GM19452 (cell line): ENCODE results near the gene SURF6.
"Not testable (repeated sequence)": the region's sequence is repeated elsewhere in the genome, so short reads cannot be mapped to it uniquely, and the experiment has no call there.

Source experiments
- ATAC-seq: cut with Tn5 transposase; IDR thresholded peaks from one replicate; pipeline ENCODE4 v1.9.1; 2021; ENCODE audit not compliant: unreplicated experiment

Gene SURF6

DNA sequence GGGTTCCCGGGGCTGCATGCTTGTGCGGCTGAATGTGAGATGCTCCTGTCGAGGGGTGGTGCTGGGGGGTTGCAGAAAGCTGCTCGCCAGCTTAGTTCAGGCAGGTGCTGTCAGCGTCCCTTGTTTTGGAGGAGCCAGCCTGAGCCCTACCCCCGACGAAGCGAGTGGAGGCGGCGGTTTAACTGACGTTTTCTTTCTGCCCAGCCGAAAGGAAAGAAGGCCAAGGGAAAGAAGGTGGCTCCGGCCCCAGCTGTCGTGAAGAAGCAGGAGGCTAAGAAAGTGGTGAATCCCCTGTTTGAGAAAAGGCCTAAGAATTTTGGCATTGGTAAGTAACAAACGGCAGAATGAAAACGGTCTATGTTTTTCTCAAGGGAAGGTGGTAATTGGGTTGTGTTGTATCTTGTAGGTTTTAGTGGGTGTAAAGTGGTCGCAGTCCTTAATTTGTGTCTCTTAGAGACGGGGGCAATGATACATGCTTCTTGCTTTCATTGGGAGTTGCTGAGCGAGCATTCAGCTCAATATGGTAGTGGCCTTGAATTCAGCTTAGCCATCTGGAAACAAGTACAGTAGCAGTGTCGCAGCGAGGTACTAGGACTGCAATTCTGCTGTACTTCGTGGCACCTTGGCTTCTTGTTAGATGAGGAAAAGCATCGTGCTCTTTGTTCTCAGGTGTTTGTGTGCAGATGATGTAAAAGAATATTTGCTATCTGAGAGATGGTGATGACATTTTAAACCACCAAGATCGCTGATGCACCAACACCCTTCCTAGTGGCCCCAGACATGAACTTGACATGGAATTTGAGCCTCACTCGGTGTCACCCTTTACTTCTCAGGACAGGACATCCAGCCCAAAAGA, 13.0 kb upstream of the SURF6 start:
- ATAC-seq = no peak

DNA sequence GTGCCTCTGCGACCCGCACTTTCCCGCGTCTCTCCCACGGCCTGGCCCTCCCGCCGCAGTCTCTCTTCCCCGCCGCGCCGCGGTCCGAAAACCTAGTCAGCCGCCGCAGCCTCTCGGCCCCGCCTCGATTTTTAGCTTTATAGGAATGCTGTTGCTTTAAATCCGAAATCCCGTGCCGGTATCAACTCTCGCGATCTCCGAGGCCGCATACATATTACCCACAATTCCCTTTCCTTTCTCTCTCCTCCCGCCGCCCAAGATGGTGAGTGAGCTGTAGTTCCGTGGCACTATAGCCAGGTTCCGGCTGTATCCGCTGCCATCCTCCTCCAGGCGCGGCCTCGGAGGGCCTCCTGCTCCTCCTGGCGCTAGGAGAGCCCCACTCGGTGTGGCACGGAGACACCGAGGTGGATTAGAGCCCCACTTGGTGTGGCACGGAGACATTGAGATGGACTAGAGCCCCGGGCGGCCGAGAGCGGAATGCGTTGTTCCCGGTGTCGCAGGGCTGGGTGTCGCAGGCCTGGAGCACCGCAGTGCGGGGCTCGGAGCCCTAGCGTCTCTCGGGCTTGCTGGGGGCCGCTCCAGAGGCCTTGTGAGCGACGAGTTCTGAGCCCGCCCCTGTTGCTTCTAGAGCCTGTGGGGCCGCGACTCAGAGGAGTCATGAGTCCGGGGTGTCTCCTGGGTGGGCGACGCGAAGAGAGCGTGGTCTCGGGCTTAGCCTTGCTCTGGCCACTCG, 12.2 kb upstream of the SURF6 start, which contains the start of the genes MED22 and RPL7A:
Gene MED22, minus strand, starts transcription at position 147 of the 733 bp plus-strand sequence. CDS start 1,469 bp downstream, outside the sequence.
Gene RPL7A, plus strand, starts transcription at position 234 of the 733 bp plus-strand sequence. Its CDS starts 26 bp downstream, at position 260.
- ATAC-seq = peak; percentile 68

DNA sequence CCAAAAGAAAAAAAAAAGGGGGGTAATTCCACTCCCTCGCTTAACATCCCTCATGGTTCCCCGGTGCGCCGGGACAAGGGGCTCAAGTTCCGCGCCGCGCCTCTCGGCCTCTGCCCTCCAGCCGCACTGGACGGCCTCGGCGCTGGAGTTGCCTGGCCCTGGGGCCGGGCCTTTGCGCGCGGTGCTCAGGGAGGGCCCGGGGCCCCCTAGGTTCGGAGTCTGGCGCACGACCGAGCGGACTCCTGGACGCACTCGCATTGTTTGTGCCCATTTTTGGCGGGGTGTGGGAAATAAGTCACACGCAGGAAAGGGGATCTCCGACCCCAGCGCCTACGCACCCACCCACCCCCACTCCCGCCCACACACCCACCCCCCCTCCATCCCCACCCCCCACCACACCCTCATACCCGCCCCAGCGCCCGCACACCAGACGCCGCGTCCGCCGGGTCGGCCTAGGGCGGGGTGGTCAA, 11.6 kb upstream of the SURF6 start:
- peak; percentile 31 for ATAC-seq

DNA sequence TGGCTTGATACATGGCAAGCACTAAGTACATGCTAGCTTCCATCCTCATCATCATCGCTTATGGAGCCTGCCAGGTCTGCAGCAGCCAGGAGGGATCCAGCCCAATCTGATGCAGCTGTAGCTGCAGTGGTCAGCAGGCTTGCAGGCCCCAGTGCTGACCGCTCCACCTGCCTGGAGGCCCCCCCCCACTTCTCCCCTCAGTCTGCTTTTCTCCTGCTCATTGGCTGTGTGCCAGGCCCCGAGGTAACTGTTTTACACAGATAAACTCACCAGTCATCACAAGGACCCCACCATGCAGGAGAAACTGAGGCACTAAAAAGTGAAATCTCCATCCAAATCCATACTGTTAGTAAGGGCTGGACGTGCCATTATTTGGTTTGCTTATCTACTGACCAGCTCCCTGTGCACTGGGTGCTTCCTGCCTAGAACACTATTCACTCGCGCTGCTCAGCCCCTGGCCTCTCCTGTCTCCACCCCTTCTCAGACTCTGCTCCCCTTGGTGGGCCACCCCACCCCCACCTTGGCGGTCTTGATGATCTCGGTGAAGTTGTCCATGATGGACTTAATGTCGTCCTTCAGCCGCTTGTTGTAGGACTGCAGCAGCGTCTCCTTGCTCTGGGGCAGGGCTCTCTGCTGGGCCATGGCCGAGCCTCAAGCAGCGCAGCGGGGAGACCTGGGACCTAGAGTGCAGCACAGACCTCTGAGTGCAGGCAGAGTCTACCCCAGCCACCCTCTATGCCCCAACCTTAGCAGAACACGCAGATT, 10.2 kb upstream of the SURF6 start:
- no peak for ATAC-seq

DNA sequence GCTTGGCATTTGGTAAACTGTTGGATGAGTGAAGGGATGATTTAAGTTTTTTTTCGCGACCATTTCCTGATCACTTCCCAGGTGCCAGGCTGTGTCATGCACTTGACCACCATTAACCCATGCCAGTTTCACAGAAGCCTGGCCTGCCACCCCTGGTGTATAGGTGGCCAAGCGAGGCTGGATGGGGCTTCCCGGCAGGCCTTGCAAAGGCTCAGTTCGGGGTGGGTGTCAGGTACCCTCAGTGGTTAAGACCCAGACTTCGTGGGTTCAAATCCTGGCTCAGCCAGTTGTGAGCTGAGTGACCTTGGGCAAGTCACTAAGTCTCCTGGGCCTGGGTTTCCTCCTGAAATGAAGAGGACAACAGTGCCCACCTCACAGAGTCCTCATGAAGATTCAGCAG, 9.6 kb upstream of the SURF6 start:
- ATAC-seq = no peak

DNA sequence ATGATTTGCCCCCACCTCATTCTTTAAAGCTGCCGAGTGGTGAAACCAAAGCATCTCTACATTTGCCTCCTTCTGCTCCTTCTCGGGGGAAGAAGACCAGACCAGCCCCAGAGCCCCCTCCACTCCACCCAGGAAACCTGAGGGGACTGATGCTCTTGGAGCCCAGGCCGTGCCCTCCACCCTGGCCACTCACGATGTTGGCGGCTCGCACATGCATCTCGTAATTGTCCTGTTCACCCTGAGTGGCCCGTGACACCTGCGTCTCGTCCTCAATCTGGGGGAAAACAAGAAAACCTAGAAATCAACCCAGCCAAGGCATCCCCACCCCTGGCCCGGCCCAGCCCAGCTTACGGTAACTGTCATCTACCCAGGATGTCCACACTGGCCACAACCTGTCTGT, 9.0 kb upstream of the SURF6 start:
- ATAC-seq = no peak

DNA sequence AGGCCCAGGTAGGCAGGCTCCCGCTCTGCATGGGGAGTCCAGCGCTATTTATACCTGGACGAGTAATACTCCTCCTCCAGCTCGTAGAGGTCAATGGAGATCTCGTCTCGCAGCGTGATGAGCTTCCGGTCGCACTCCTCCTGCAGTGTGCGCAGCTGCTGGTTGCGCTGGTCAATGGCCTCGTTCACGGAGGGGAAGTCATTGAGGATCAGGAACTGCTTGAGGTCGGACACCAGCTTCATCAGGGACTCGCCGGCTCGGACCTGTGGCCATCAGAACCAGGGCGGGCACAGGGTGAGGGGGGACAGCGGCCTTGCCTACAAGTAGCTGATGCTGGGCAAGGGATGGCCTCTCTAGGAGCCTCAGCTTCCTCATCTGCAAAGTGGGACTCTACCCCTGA, 8.1 kb upstream of the SURF6 start:
- ATAC-seq = no peak

DNA sequence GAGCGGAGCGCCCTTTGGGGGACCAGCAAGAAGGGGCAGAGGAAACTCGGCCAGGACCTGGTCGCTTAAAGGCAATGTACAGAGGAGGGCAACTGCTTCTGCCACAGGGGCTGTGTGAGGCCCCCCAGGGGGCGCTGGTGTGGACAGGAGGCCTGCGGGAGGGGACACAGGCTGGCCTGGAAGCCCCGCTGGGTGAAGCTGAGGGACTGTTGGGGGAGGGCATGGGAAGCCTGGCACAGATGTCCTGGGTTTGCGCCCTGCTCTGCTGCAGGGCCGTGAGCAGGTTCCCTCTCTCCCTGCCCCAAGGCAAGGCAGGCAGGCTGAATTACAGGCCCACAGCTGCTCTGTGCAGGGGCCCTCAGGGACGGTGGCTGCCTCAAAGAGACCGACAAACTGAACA, 6.6 kb upstream of the SURF6 start:
- ATAC-seq = no peak

DNA sequence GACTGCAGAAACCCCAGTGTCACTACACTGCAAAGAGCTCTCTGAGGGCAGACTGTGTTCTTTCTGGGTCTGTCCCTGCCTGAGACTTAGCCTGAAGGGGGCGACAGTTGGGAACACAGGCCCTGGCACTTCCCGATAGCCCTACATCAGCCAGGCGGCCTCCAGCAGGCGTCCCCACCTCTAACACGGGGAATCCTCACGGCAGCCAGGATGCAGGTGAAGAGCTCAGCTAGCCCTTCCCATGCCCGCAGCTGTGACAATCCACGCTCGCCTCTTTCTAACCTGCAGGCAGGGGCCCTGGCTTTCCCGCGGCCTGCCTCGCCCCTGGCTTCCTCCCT, 6.0 kb upstream of the SURF6 start:
- ATAC-seq = no peak

DNA sequence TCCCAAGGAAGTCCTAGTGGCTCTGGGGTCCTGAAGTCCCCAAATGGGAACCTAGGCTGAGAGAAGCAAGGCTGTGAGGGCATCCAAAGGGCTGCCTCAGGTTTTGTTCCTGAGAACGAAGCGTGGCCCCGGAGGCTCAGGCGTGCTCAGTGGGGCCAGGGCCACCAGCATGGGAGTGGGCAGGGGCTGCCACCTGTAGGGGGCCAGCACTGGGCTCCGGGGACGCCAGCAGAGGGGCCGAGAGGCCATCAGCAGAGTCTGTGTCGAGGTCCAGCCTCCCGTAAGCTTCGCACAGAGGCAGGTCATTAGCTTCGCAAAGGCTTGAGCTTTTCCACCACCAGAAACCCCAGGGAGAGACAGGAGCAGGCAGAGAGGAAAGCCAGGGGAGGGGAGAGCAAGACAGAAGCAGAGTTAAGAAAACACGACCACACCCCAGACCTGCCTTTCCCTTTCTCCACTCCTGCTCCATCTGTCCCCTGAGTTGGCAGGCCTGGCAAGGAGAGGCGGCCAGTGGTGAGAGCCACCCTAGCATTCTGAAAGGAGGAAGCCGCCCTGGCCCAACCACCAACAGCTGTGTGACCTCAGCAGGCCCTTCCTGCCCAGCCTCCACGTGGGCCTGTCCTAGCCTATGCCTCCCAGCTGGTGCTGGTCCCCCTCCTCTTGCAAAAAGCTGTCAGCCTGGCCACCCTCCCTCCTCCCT, 5.5 kb upstream of the SURF6 start:
- no peak for ATAC-seq

DNA sequence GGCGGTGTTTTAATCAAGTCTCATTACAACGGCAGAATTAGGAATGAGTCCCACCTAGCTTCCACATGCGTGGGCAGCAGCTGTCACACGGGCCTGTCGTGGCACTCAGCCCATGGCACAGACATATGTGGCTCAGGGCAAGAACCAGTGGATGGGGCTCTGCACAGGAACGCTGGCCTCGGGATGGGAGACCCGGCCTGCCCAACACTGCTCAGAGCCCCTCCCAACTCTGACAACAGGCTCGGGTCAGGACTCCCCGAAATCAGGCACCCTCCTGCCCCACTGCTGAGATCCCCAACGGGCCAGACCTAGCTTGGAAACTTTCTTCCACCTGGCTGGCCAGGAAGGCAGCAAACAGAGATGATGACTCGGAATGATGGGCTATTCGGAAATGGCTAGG, 4.9 kb upstream of the SURF6 start:
- no peak for ATAC-seq

DNA sequence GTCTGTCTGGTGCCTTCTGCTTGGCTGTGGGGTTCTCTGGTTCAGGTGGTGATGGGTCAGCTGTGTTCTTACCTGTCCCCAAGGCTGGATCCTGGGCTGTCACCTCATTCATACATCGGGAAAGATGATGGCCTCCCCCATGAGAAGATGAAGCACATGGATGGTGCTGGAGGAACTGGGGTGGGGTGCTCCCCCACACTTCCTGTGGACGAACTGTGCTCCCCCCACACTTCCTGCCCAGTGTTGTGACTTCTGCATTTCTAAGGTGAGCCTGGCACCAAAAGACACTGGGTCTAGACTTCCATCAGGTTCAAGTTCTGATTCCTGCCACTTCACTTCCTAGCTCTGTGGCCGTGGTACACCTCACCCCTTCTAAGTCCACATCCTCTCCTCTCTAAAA, 4.3 kb upstream of the SURF6 start:
- no peak for ATAC-seq

DNA sequence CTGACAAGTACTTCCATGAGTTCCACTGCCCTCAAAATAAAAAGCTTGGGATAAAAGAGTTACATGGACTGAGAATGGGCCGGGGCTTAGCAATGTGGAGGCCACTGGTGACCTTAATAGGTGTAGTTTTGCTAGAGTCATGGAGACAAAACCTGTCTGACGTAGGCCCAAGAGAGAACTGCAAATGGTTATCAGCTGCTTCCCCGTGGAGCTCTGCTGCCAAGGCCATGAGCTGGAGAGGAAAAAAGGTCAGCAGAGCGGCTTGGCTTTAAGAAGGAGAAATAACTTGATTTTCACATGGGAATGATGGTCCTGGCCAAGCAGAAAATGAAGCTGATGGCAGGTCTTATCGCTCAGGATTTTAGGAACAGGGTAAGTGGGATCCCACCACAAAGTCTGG, 3.7 kb upstream of the SURF6 start:
- ATAC-seq = no peak

DNA sequence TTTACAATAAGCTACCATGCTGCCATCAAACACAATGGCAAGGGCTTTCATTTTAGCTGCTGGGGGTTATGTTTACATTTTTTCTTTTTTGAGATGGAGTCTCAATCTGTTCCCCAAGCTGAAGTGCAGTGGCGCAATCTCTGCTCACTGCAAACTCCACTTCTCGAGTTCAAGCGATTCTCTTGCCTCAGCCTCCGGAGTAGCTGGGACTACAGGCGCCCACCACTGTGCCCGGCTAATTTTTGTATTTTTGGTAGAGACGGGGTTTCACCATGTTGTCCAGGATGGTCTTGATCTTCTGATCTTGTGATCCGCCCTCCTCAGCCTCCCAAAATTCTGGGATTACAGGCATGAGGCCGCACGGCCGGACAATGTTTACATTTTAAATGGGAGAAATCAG, 1.1 kb downstream of the SURF6 start:
- not testable (repeated sequence) for ATAC-seq

DNA sequence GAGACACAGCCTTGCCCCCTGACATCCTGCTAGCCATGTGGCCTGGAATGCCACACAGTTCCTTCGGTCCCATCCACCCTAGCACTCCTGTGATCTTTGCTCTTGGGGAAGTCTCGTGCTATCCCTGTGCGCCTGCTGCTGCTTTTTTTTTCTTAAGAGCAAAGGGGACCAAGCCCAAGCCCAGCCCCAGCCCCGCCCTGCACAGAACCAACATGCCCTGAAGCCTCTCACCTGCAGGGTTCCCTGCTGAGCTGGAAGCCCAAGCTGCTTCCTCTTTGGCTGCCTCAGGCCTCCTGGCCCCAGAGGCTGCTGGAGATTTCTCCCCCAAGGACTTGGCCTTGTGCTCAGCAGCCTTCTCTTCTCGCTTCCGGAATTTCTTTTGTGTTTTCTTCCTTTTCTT, 1.8 kb downstream of the SURF6 start:
- ATAC-seq = no peak

DNA sequence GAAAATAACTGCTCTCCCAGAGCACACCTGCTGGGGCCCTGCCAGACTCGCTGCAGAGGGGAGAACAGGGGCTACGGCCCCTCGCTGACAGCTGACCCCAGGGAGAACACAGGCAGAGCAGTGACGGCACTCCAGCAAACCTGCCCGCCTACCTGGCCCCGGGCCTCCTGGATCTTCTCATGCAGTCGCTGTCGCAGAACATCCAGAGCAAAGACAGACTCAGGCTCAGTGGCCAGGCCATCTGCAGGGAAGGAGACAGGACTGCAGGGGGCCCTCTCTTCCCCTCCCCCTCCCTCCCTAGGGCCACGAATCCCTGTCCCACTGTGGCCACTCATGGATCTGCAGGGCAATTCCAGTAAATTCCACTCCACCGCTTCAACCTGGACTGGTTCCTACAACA, 2.4 kb downstream of the SURF6 start:
- ATAC-seq = no peak

DNA sequence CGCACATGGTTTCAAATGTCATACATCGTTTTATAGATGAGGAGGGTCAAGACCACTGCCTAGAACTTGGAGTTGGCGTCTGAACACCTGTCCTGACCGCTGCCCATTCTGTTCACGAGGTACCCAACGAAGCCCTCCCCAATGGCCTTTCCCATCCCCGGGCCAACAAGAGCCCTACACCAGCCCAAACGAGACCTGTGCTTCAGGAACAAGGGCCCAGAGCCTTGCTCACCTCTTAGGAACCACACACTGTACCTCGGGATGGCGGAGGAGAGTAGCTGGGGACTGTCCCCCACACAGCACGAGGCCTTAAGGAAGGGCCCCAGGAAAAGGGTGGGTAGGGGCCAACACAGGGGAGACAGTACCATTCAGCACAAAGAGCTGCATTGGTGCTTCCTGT, 3.0 kb downstream of the SURF6 start:
- ATAC-seq = no peak

DNA sequence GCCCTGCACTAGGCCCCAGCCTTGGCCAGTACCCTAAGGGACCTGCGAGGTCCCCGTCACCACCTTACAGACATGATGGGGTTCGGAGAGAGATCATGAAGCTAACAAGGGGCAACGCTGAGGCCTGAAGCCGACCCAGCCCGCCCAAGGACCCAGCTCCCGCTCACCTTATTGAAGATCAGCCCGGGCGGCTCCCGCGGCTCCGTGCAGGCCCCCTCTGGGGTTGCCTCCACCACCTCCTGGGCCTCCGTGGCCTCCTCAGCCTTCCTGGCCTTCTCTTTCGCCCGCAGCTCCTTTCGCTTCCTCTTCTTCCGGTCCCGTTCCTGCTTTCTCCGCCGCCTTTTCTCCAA, 3.6 kb downstream of the SURF6 start:
- no peak for ATAC-seq

DNA sequence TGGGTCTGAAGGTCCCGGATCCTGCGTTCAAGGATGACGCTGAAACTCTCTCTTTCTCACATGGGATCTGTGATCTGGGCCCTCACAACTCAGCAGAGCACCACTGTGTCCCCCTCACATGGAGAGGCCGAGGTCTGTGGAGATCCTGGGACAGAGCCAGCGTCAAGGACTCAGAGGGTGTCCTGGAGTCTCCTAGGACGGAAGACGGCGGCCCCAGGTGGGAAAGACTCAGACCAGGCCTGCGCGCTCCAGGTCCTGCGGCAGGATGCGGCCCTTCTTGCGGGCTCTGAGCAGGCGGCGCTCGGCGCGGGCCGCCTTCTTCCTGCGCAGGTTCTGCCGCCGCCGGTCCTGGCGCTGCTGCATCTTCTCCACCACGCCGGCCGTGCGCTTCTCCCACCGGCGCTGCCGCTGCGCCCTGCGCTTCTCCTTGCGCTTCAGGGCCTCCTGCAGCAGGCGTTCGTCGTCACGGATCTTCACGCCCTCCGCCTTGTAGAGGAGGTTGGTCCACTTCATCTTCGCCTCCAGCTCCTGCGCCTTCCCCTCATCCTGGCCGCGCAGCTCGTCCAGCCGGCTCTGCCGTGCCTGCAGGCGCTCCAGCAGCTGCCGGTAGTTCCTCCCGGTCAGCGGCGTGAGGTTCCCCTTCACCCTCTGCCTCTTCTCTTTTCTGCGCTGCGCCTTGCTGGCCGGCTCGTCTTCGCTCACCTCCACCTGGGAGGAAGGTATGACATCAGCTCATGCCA, 4.2 kb downstream of the SURF6 start:
- ATAC-seq = no peak

DNA sequence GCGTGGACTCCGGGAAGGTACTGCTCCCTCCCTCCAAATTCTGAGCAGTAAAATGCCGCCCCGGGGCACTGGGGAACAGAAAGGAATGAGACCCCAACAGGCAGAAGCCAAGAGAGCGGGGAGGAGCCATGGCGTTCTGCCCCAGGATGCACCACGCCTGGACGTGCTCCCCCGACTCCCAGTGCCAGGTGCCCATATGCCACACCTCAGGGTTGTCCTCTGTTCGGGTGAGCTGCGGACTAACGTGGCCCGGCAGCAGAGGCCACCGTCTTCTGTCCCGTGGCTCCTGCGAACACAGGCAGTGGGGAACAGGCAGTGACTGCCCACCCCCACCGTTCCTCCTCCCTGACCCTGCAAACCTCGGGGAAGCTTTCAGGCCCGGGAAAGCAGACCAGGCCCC, 4.8 kb downstream of the SURF6 start:
- ATAC-seq = no peak
